ENCODE data around the gene GRM4. TPM values are rescaled to one million over a fixed set of nuclear protein-coding genes. Genes with fewer than 3 reads are reported as not detected.

The GRM4 gene
- total and polyA plus RNA-seq, 4 donors, result not detected

DNA sequence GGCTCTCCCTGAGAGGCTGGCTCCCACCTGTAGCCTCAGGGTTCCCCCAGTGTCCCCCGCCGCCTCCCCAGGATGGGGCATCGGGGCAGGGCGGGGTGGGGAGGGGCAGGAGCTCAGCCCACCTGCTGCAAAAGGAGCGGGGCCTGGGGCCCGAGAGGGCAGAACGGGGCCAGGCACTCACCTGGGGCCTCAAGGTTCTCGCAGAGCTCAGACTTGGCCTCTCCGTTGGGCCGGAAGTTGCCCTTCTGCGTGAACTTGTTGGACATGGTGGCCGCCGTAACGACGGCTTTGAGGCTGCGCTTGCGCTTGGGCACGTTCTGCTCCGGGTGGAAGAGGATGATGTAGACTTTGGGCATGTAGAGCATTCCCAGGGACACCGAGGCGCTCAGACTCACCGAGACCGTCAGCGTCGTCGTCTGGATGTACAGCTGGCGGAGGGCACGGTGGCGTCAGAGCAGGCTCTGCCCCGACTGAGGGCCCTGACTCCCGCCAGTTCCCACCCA lies 117.9 kb downstream of the GRM4 start:
- Histone ChIP-seq H3K4me3 (ENCODE audit: low read depth in 1 of 3, low read length in 3 of 3) (no peak overlapping the region), H3K36me3 (ENCODE audit: control insufficient read depth in 4 of 4, insufficient read depth in 3 of 4, low read depth in 1 of 4, low read length in 3 of 4) (no peaks in the 10 kb centered on the region), H3K27me3 (ENCODE audit: control insufficient read depth in 4 of 4, insufficient read depth in 4 of 4, low read length in 3 of 4) (no peaks in the 10 kb centered on the region), H3K4me1 (ENCODE audit: control insufficient read depth in 4 of 4, insufficient read depth in 4 of 4, low read length in 3 of 4) (no peaks in the 10 kb centered on the region), H3K27ac (ENCODE audit: low read depth in 1 of 2, low read length in 2 of 2) (no peak overlapping the region), H3K9ac (ENCODE audit: low read depth in 1 of 2, low read length in 2 of 2) (no peak overlapping the region), H3K9me3 (ENCODE audit: control insufficient read depth in 4 of 4, low read length in 3 of 4) (no peaks in the 10 kb centered on the region)
- 89% methylated on average over 31 of the region's 31 CpGs for WGBS
- DNase-seq (ENCODE audit: low spot score), result no peak
- TF ChIP-seq HNF4G (IDR thresholded peaks at IDR 0.05) (no peak), REST (IDR thresholded peaks at IDR 0.05) (no peak), JUND (IDR thresholded peaks at IDR 0.05) (no peak), RAD21 (IDR thresholded peaks at IDR 0.05) (no peak), YY1 (IDR thresholded peaks at IDR 0.05) (no peak), CTCF (IDR thresholded peaks at IDR 0.05; ENCODE audit: low read depth, low read length, missing input control) (no peak), HNF4A (conservative IDR thresholded peaks at IDR 0.05) (no peak), ATF3 (IDR thresholded peaks at IDR 0.05) (no peak), NR2F2 (IDR thresholded peaks at IDR 0.05) (no peak), TAF1 (conservative IDR thresholded peaks at IDR 0.05) (no peak)
- TF ChIP-seq, protein P1, sequence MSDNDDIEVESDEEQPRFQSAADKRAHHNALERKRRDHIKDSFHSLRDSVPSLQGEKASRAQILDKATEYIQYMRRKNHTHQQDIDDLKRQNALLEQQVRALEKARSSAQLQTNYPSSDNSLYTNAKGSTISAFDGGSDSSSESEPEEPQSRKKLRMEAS (IDR thresholded peaks at IDR 0.05), result no peak

GRCh38 chr6:34027445-34027936 lies 118.4 kb downstream of the GRM4 start:
- Histone ChIP-seq H3K27me3 (ENCODE audit: control insufficient read depth in 4 of 4, insufficient read depth in 4 of 4, low read length in 3 of 4) (no peaks in the 10 kb centered on the region), H3K27ac (ENCODE audit: low read depth in 1 of 2, low read length in 2 of 2) (no peak overlapping the region), H3K4me3 (ENCODE audit: low read depth in 1 of 3, low read length in 3 of 3) (no peak overlapping the region), H3K9ac (ENCODE audit: low read depth in 1 of 2, low read length in 2 of 2) (no peak overlapping the region), H3K4me1 (ENCODE audit: control insufficient read depth in 4 of 4, insufficient read depth in 4 of 4, low read length in 3 of 4) (no peaks in the 10 kb centered on the region), H3K9me3 (ENCODE audit: control insufficient read depth in 4 of 4, low read length in 3 of 4) (no peaks in the 10 kb centered on the region), H3K36me3 (ENCODE audit: control insufficient read depth in 4 of 4, insufficient read depth in 3 of 4, low read depth in 1 of 4, low read length in 3 of 4) (no peaks in the 10 kb centered on the region)
- peak; percentile 69 for DNase-seq (ENCODE audit: low spot score)
- TF ChIP-seq GABPA (IDR thresholded peaks at IDR 0.05 in 1 of 2, conservative IDR thresholded peaks at IDR 0.05 in 1 of 2) (no peak), JUND (IDR thresholded peaks at IDR 0.05) (no peak), FOXA2 (IDR thresholded peaks at IDR 0.05) (no peak), RAD21 (IDR thresholded peaks at IDR 0.05) (peak; percentile 86 to 92), RXRA (IDR thresholded peaks at IDR 0.05) (no peak), CTCF (IDR thresholded peaks at IDR 0.05; ENCODE audit: low read depth, low read length, missing input control) (peak; percentile 79)
- TF ChIP-seq, protein P2, sequence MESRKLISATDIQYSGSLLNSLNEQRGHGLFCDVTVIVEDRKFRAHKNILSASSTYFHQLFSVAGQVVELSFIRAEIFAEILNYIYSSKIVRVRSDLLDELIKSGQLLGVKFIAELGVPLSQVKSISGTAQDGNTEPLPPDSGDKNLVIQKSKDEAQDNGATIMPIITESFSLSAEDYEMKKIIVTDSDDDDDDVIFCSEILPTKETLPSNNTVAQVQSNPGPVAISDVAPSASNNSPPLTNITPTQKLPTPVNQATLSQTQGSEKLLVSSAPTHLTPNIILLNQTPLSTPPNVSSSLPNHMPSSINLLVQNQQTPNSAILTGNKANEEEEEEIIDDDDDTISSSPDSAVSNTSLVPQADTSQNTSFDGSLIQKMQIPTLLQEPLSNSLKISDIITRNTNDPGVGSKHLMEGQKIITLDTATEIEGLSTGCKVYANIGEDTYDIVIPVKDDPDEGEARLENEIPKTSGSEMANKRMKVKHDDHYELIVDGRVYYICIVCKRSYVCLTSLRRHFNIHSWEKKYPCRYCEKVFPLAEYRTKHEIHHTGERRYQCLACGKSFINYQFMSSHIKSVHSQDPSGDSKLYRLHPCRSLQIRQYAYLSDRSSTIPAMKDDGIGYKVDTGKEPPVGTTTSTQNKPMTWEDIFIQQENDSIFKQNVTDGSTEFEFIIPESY (IDR thresholded peaks at IDR 0.05), result no peak
- 44% methylated on average over 17 of the region's 17 CpGs for WGBS
